Measurements from ENCODE around the gene SLC38A11. TPM values are rescaled to one million over a fixed set of nuclear protein-coding genes. Genes with fewer than 3 reads are reported as not detected.

SLC38A11 gene
- total and polyA plus RNA-seq, 3 donors from 2014 or later = 0.58 to 5.9 (median 1.2) TPM

- H3K4me1 ChIP-seq = no peaks in the 10 kb centered on the region
- H3K27me3 ChIP-seq = no peaks in the 10 kb centered on the region
- intact Hi-C loops (cut with DNase I; ENCODE audit: low total_unique reads) = no loop called here
- H3K9me3 ChIP-seq = no peaks in the 10 kb centered on the region
- 73 to 76% methylated on average over 2 of the region's 2 CpGs for WGBS, 2 donors
- no peak for DNase-seq
- TF ChIP-seq POLR2A (IDR thresholded peaks at IDR 0.05) = no peak
- no peak for TF ChIP-seq CTCF (IDR thresholded peaks at IDR 0.05)
- no peak overlapping the region for H3K4me3 ChIP-seq
- no peak overlapping the region for H3K27ac ChIP-seq
- no peaks in the 10 kb centered on the region for H3K36me3 ChIP-seq (ENCODE audit: low read depth, missing control alignments)
These were observed 96.0 kb downstream of the SLC38A11 start for GRCh38 chr2:164859251-164859818.

GRCh38 chr2:164852086-164852485 is 103.2 kb downstream of the SLC38A11 start:
- Histone ChIP-seq H3K9me3 (no peaks in the 10 kb centered on the region), H3K36me3 (ENCODE audit: low read depth, missing control alignments) (no peaks in the 10 kb centered on the region), H3K4me1 (no peaks in the 10 kb centered on the region), H3K27me3 (no peaks in the 10 kb centered on the region), H3K4me3 (no peak overlapping the region), H3K27ac (no peak overlapping the region)
- 91 to 92% methylated on average over 4 of the region's 4 CpGs for WGBS, 2 donors
- DNase-seq = no peak
- no peak for TF ChIP-seq CTCF (IDR thresholded peaks at IDR 0.05)
- no peak for TF ChIP-seq POLR2A (IDR thresholded peaks at IDR 0.05)
- intact Hi-C loops (cut with DNase I; ENCODE audit: low total_unique reads) = no loop called here

- TF ChIP-seq CTCF (IDR thresholded peaks at IDR 0.05) (no peak), POLR2A (IDR thresholded peaks at IDR 0.05) (no peak)
- Histone ChIP-seq H3K27me3 (no peaks in the 10 kb centered on the region), H3K4me3 (no peak overlapping the region), H3K27ac (no peak overlapping the region), H3K4me1 (no peaks in the 10 kb centered on the region), H3K9me3 (no peaks in the 10 kb centered on the region), H3K36me3 (ENCODE audit: low read depth, missing control alignments) (no peaks in the 10 kb centered on the region)
- intact Hi-C loops (cut with DNase I; ENCODE audit: low total_unique reads) = no loop called here
- no peak for DNase-seq
- 86 to 91% methylated on average over 4 of the region's 4 CpGs for WGBS, 2 donors
These were observed 105.1 kb downstream of the SLC38A11 start for GRCh38 chr2:164850235-164850634.

GRCh38 chr2:164849506-164849905 is 105.8 kb downstream of the SLC38A11 start:
- intact Hi-C loops (cut with DNase I; ENCODE audit: low total_unique reads) = loop anchor here (10.0 kb wide), 1 partner anchor 55 kb away; no protein-coding TSS in a partner anchor
- H3K36me3 ChIP-seq (ENCODE audit: low read depth, missing control alignments) = no peaks in the 10 kb centered on the region
- no peaks in the 10 kb centered on the region for H3K27me3 ChIP-seq
- H3K27ac ChIP-seq = no peak overlapping the region
- H3K9me3 ChIP-seq = no peaks in the 10 kb centered on the region
- no peak overlapping the region for H3K4me3 ChIP-seq
- TF ChIP-seq CTCF (IDR thresholded peaks at IDR 0.05) = no peak
- no peak for TF ChIP-seq POLR2A (IDR thresholded peaks at IDR 0.05)
- WGBS, 2 donors = 81 to 82% methylated on average over 1 of the region's 1 CpG
- H3K4me1 ChIP-seq = no peaks in the 10 kb centered on the region
- DNase-seq = no peak

All from testis (tissue), 3 donors.